Measurements from ENCODE around the gene RNPS1.

RNPS1 gene

GRCh38 chr16:2210386-2211365 is 57.2 kb downstream of the RNPS1 start, which contains the start of gene BRICD5:
Gene BRICD5 (minus strand): TSS chr16:2210863. CDS start chr16:2210833, 30 bp downstream.
- no peak for DNase-seq

- no peak for DNase-seq
Measured at GRCh38 chr16:2210009-2210332, 58.0 kb downstream of the RNPS1 start.

GRCh38 chr16:2209258-2210008 is 58.5 kb downstream of the RNPS1 start:
- no peak for DNase-seq

GRCh38 chr16:2208772-2209171 is 59.2 kb downstream of the RNPS1 start:
- DNase-seq, result no peak

- peak in 1 of 2 experiments; percentile 50 for DNase-seq
Measured at GRCh38 chr16:2208308-2208707, 59.6 kb downstream of the RNPS1 start.

- no peak for DNase-seq
Measured at GRCh38 chr16:2207872-2208271, 60.1 kb downstream of the RNPS1 start.

GRCh38 chr16:2206780-2207433 is 61.0 kb downstream of the RNPS1 start:
- peak in 1 of 2 experiments; percentile 30 for DNase-seq

- DNase-seq, result no peak
Measured at GRCh38 chr16:2206420-2206779, 61.5 kb downstream of the RNPS1 start.

- no peak for DNase-seq
Measured at GRCh38 chr16:2205967-2206313, 62.0 kb downstream of the RNPS1 start.

GRCh38 chr16:2205104-2205966 is 62.6 kb downstream of the RNPS1 start, which contains the start of gene MLST8:
Gene MLST8 (plus strand): TSS chr16:2205454. CDS start chr16:2206086, 632 bp downstream.
- DNase-seq, result peak; percentile 79 to 82

- no peak for DNase-seq
Measured at GRCh38 chr16:2204416-2205103, 63.4 kb downstream of the RNPS1 start.

Data from NCI-H2081 (cell line).